Measurements from ENCODE around the gene THSD4. TPM values are rescaled to one million over a fixed set of nuclear protein-coding genes. Genes with fewer than 3 reads are reported as not detected.

The THSD4 gene
- total and polyA plus RNA-seq, 2 of the 8 experiments (the other 6 are each of a cell fraction or from before 2014, with no cell fraction given): 2.5 to 6.2 TPM

DNA sequence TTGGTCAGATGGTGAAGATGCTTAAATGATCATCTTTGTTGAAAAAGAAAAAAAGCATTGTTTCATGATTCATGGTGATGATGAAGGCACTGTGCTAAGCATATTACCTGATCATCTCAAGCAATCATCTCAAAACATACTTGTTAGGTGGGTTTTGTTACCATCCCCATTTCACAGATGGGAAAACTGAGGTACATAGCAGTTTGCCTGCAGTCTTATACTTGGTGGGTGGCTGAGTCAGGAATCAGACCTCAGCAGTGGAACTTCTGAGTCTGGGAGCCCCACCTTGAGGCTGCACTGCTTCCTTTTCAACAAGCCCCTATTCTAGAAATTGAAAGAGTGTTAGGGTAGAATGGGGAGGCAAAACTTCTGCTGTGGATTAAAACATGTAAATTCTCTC is 341.1 kb downstream of the THSD4 start:
- H4K20me1 ChIP-seq (replicated peaks in 1 of 2; ENCODE audit: control insufficient read depth in 1 of 2, insufficient read depth in 2 of 2, low read length in 2 of 2): peaks cover 0 to 1% of the 10 kb centered on the region in 2 experiments
- no peak overlapping the region for H3K56ac ChIP-seq (replicated peaks; ENCODE audit: insufficient read length, low read depth, low read length)
- no peak overlapping the region for H3K23ac ChIP-seq (ENCODE audit: insufficient read length)
- no peak for DNase-seq (ENCODE audit: low read depth in 1 of 2, low spot score in 2 of 2)
- H4K91ac ChIP-seq (replicated peaks; ENCODE audit: insufficient read length, low read length): no peak overlapping the region
- no peak overlapping the region for H3K9ac ChIP-seq (replicated peaks in 1 of 4; ENCODE audit: extremely low read depth in 1 of 4, low read depth in 3 of 4, low read length in 3 of 4)
- H2BK15ac ChIP-seq (ENCODE audit: low read length): no peak overlapping the region
- no peak overlapping the region for H2BK12ac ChIP-seq (ENCODE audit: low read depth, low read length)
- H3K23me2 ChIP-seq (ENCODE audit: low read depth, low read length): no peaks in the 10 kb centered on the region
- no peak overlapping the region for H3K14ac ChIP-seq (ENCODE audit: insufficient read length)
- no peak overlapping the region for H3K4ac ChIP-seq (replicated peaks; ENCODE audit: insufficient read length, low read depth, low read length)
- H3K4me1 ChIP-seq (replicated peaks in 1 of 4; ENCODE audit: control insufficient read depth in 3 of 4, insufficient read depth in 4 of 4, low read length in 3 of 4): peaks cover 0 to 7% (median under 1%) of the 10 kb centered on the region in 4 experiments; a peak in 3 of 7 replicates
- no peak overlapping the region for H3K4me2 ChIP-seq (ENCODE audit: insufficient read depth in 1 of 2, low read depth in 2 of 2, low read length in 2 of 2)
- no peak overlapping the region for H2AK5ac ChIP-seq (ENCODE audit: low read depth, low read length)
- no peaks in the 10 kb centered on the region for H3K79me1 ChIP-seq (ENCODE audit: low read depth, low read length)
- ChIA-PET CTCF (ENCODE audit: partially characterized antibody) (interaction anchor here (1.1 to 6.1 kb wide), 3 partner anchors 13 to 75 kb away, joined by 5 to 33 read pairs (median 5); no protein-coding TSS in a partner anchor), POLR2A (ENCODE audit: partially characterized antibody) (interaction anchor here (1.1 kb wide), 1 partner anchor 21 kb away, joined by 3 read pairs; no protein-coding TSS in a partner anchor)
- H2BK5ac ChIP-seq (ENCODE audit: low read depth, low read length): no peak overlapping the region
- no peaks in the 10 kb centered on the region for H3K79me2 ChIP-seq (ENCODE audit: control insufficient read depth in 1 of 2, insufficient read depth in 2 of 2, low read length in 2 of 2)
- no peaks in the 10 kb centered on the region for H3K9me3 ChIP-seq (ENCODE audit: insufficient read depth in 2 of 2, low read depth in 1 of 2, low read length in 1 of 2)
- no peaks in the 10 kb centered on the region for H3K36me3 ChIP-seq (ENCODE audit: control insufficient read depth in 2 of 4, insufficient read depth in 4 of 4, low read length in 3 of 4)
- TF ChIP-seq KDM1A (IDR thresholded peaks at IDR 0.05; ENCODE audit: borderline replicate concordance, low read length) (peak; percentile 74), RFX5 (IDR thresholded peaks at IDR 0.05; ENCODE audit: borderline replicate concordance, low read depth, low read length) (no peak), TEAD4 (IDR thresholded peaks at IDR 0.05; ENCODE audit: low read depth, low read length) (no peak), RXRA (IDR thresholded peaks at IDR 0.05; ENCODE audit: insufficient read depth, low read depth, low read length) (no peak), BRCA1 (IDR thresholded peaks at IDR 0.05; ENCODE audit: low read depth, low read length) (no peak), SAP30 (IDR thresholded peaks at IDR 0.05; ENCODE audit: insufficient read depth, insufficient replicate concordance, low read length) (no peak), TAF1 (IDR thresholded peaks at IDR 0.05; ENCODE audit: low read depth, low read length) (no peak), CHD2 (IDR thresholded peaks at IDR 0.05; ENCODE audit: low read length) (no peak)
- TF ChIP-seq, protein P1, sequence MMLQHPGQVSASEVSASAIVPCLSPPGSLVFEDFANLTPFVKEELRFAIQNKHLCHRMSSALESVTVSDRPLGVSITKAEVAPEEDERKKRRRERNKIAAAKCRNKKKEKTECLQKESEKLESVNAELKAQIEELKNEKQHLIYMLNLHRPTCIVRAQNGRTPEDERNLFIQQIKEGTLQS (IDR thresholded peaks at IDR 0.05; ENCODE audit: insufficient read depth, low read depth, low read length): no peak
- H2BK120ac ChIP-seq (replicated peaks; ENCODE audit: low read depth, low read length): no peak overlapping the region
- no peak overlapping the region for H3K27ac ChIP-seq (ENCODE audit: low read depth, low read length)
- H2BK20ac ChIP-seq (ENCODE audit: low read length): no peak overlapping the region
- no peak overlapping the region for H3K18ac ChIP-seq (ENCODE audit: extremely low read depth, low read length)
- H2AFZ ChIP-seq (ENCODE audit: low read length): no peak overlapping the region
- no peak overlapping the region for H3K4me3 ChIP-seq (ENCODE audit: extremely low read depth in 1 of 4, insufficient read depth in 2 of 4, low read depth in 3 of 4, low read length in 4 of 4)
- no peak for FAIRE-seq
- no peaks in the 10 kb centered on the region for H3K27me3 ChIP-seq (replicated peaks in 1 of 4; ENCODE audit: control insufficient read depth in 3 of 4, extremely low read depth in 1 of 4, insufficient read depth in 3 of 4, low read length in 3 of 4)
- H4K8ac ChIP-seq (ENCODE audit: extremely low read depth, insufficient read depth, low read length): no peak overlapping the region
- H4K5ac ChIP-seq (ENCODE audit: insufficient read length, low read depth, low read length): no peak overlapping the region

Data from H1 (cell line).